Stimulated activated CD8-positive, alpha-beta memory T cell treated with anti-CD3 and anti-CD28 coated beads, Interleukin-2, amount 100 ng/mL, for 1 hour (primary cell): ENCODE results near the gene NDUFB2.
"Not testable (repeated sequence)": the region's sequence is repeated elsewhere in the genome, so short reads cannot be mapped to it uniquely, and the experiment has no call there.

Experiments
- DNase-seq, 2 donors: peaks; one replicate each; pipeline ENCODE4 v3.0.0-alpha.2; 2020; ENCODE audit warnings: low read depth in 2 of 2

NDUFB2 gene

DNA sequence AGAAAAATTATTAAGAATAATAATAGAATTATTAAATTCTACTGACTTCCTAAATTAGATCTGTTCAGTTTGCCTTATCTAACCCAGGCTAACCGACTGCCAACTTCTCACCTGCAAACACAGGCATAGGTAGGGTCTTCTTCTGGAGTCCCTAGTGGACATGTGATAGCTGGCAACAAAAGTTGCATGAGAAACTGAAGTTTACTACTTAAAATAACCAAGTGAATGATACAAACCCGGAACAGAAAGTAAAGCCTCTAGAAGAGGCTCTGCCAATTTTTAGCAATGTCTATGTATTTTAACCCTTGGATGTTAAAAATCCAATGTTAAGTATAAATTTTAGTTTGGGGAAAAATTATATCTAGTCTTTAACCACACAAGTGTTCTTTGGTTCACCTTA lies 37.6 kb downstream of the NDUFB2 start:
- DNase-seq = no peak

- no peak for DNase-seq
Observed at GRCh38 chr7:140734729-140735128, 38.2 kb downstream of the NDUFB2 start.

DNA sequence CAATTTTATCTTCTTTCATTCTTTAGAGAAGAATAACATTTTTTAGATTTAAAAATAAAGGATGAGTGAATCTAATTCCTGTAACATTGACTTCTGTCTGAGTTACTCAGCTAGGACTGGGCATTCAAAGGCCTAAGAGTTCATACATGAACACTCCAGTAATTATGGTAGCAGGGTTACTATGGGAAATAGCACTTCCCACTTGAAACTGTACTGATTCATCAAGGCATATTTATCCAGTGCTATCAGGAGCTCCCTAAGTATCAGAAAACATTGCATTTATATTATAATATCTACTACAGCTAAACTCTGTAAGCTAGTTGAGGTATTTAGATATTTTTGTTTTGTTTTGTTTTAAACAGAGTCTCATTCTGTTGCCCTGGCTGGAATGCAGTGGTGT lies 41.8 kb downstream of the NDUFB2 start:
- no peak for DNase-seq

DNA sequence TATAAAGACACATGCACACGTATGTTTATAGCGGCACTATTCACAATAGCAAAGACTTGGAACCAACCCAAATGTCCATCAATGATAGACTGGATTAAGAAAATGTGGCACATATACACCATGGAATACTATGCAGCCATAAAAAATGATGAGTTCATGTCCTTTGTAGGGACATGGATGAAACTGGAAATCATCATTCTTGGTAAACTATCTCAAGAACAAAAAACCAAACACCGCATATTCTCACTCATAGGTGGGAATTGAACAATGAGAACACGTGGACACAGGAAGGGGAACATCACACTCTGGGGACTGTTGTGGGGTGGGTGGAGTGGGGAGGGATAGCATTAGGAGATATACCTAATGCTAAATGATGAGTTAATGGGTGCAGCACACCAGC lies 46.7 kb downstream of the NDUFB2 start:
- DNase-seq = not testable (repeated sequence)

- no peak for DNase-seq
Observed at GRCh38 chr7:140744005-140744404, 47.5 kb downstream of the NDUFB2 start.

DNA sequence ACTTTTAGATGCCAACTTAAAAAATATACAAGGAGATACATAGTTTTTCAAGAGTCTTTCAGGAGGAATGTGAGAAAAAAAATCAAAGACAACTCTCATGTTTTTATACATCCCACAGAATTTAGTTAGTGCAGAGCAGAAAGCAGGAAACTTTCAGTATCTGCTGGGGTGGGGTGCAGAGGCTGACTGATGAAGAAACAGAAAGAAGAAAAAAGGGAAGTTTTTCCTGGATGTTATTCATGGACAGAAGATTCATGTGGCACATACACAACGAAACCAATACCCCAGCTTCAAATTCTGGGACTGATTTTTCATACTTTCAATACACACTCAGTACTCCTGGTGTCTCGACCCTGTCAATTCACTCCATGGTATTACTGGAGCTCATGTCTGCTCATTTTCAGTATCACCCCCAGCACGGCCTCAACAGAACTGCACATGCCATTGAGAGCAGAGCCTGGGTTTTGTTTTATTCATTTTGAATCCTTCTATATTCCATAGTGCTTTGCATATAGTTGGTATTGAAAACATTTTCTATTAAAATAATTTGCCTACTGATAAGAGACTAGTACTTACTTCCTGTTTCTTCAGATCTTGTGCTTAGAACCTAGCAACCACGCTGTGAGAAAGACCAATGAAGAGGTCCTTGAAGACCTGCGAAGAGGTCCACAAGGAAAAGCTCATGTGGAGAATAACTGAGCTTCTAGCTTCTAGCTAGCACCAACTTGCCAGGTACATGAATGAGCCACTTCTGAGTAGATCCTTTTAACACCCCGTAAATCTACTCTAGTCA lies 49.0 kb downstream of the NDUFB2 start:
- no peak for DNase-seq

GRCh38 chr7:140746751-140747150 lies 50.2 kb downstream of the NDUFB2 start:
- DNase-seq = no peak

DNA sequence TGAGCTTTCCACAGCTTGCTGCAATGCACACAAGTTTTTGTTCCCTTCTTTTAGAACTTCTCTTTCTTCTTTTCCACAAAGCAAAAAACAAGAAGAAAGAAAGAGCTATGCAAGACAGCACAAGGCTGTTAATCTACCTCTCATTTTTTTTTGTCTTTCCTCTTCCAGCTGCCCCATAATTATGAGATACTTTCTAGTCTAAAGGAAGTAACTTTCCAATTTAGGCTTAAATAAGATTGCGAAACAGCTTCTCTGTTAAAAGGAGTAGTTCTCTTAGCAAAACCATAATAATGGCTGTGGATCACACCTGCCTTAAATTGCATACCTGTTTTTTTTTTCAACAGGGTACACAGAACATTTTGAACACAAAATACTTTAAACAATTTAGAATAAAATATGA lies 56.0 kb downstream of the NDUFB2 start:
- DNase-seq = no peak

DNA sequence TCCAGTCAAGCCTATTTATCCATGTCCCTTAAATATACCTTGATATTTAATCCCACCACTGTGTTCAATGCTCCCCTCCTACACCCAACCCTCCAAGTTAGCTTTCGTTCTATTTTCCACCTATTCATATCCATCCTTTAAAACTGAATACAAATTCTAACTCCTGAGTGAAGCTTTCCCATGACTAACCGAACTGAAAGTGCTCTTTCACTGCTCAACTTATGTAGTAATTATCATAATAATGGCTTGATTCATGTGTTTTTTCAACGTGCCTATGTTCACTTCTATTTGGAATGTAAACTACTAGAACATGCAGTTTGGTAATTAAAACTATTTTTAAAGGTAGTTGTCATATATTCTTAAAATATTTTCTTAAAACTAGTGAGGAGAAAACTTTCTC lies 58.0 kb downstream of the NDUFB2 start:
- no peak for DNase-seq
